ENCODE data around the gene KCNIP1. TPM values are rescaled to one million over a fixed set of nuclear protein-coding genes. Genes with fewer than 3 reads are reported as not detected.

The KCNIP1 gene
- total RNA-seq, 1 donor from 2014 or later = 0.45 TPM

DNA sequence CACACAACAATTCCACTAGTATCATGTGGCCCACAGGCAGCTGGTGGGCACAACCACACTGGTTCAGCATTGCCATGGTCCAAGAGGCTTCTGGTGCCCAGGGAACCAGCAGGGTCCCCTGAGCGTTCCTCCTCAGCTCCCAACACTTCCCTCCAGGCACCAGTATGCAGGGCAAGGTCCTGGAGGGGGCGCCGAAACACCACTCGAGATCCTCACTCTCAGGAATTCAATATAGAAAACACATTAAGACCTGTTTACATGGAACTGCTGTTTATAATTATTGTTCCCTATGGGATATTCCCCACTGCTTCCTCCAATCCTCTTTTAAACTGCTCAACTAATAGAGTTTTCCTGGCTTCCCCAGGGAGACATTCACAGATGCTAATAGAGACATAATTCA lies 187.8 kb downstream of the KCNIP1 start:
- Histone ChIP-seq H3K9ac (ENCODE audit: low read length) (no peak overlapping the region), H3K9me3 (ENCODE audit: insufficient read depth, low read depth, low read length) (no peaks in the 10 kb centered on the region), H3K27ac (ENCODE audit: low read depth, low read length) (no peak overlapping the region), H3K4me1 (ENCODE audit: insufficient read depth, low read length) (no peaks in the 10 kb centered on the region), H3K36me3 (ENCODE audit: insufficient read depth, low read length) (no peaks in the 10 kb centered on the region), H3K79me2 (ENCODE audit: insufficient read depth, low read length) (no peaks in the 10 kb centered on the region), H3K4me2 (ENCODE audit: low read length) (no peak overlapping the region), H4K20me1 (ENCODE audit: insufficient read depth, low read length) (no peaks in the 10 kb centered on the region), H3K27me3 (ENCODE audit: insufficient read depth, low read length) (peaks cover 4% of the 10 kb centered on the region), H2AFZ (ENCODE audit: low read depth, low read length) (no peak overlapping the region), H3K4me3 (ENCODE audit: insufficient read depth, low read depth, low read length) (no peak overlapping the region)
- DNase-seq (ENCODE audit: low read depth) (no peak), FAIRE-seq (no peak)
- Mint-ChIP-seq H3K36me3 (ENCODE audit: low read depth, unreplicated experiment) (no peaks in the 10 kb centered on the region), H3K9me3 (ENCODE audit: unreplicated experiment) (no peaks in the 10 kb centered on the region), H3K27ac (ENCODE audit: unreplicated experiment) (no peak overlapping the region), H3K4me1 (ENCODE audit: low read depth, unreplicated experiment) (no peaks in the 10 kb centered on the region), H3K27me3 (ENCODE audit: low read depth, unreplicated experiment) (peaks cover 39% of the 10 kb centered on the region), H3K4me3 (ENCODE audit: unreplicated experiment) (no peak overlapping the region)
- TF ChIP-seq EZH2 (IDR thresholded peaks at IDR 0.05; ENCODE audit: insufficient read depth, low read length) (no peak), CTCF (IDR thresholded peaks at IDR 0.05; ENCODE audit: insufficient read depth, low read depth, low read length) (no peak)

- no peak overlapping the region for H3K27ac Mint-ChIP-seq (ENCODE audit: unreplicated experiment)
- peaks cover 4% of the 10 kb centered on the region for H3K27me3 ChIP-seq (ENCODE audit: insufficient read depth, low read length)
- no peaks in the 10 kb centered on the region for H3K9me3 ChIP-seq (ENCODE audit: insufficient read depth, low read depth, low read length)
- H3K9me3 Mint-ChIP-seq (ENCODE audit: unreplicated experiment) = no peaks in the 10 kb centered on the region
- no peak overlapping the region for H3K9ac ChIP-seq (ENCODE audit: low read length)
- no peaks in the 10 kb centered on the region for H3K36me3 Mint-ChIP-seq (ENCODE audit: low read depth, unreplicated experiment)
- no peaks in the 10 kb centered on the region for H3K79me2 ChIP-seq (ENCODE audit: insufficient read depth, low read length)
- no peaks in the 10 kb centered on the region for H3K36me3 ChIP-seq (ENCODE audit: insufficient read depth, low read length)
- FAIRE-seq (no peak), DNase-seq (ENCODE audit: low read depth) (no peak)
- no peaks in the 10 kb centered on the region for H3K4me1 Mint-ChIP-seq (ENCODE audit: low read depth, unreplicated experiment)
- peaks cover 49% of the 10 kb centered on the region for H3K27me3 Mint-ChIP-seq (ENCODE audit: low read depth, unreplicated experiment)
- no peak overlapping the region for H3K4me3 Mint-ChIP-seq (ENCODE audit: unreplicated experiment)
- H3K4me1 ChIP-seq (ENCODE audit: insufficient read depth, low read length) = no peaks in the 10 kb centered on the region
- TF ChIP-seq EZH2 (IDR thresholded peaks at IDR 0.05; ENCODE audit: insufficient read depth, low read length) (no peak), CTCF (IDR thresholded peaks at IDR 0.05; ENCODE audit: insufficient read depth, low read depth, low read length) (no peak)
- H4K20me1 ChIP-seq (ENCODE audit: insufficient read depth, low read length) = no peaks in the 10 kb centered on the region
- H3K4me2 ChIP-seq (ENCODE audit: low read length) = no peak overlapping the region
- H2AFZ ChIP-seq (ENCODE audit: low read depth, low read length) = no peak overlapping the region
- no peak overlapping the region for H3K4me3 ChIP-seq (ENCODE audit: insufficient read depth, low read depth, low read length)
- H3K27ac ChIP-seq (ENCODE audit: low read depth, low read length) = no peak overlapping the region
These were observed 189.9 kb downstream of the KCNIP1 start for GRCh38 chr5:170693701-170694100.

- Histone ChIP-seq H3K79me2 (ENCODE audit: insufficient read depth, low read length) (no peaks in the 10 kb centered on the region), H3K9me3 (ENCODE audit: insufficient read depth, low read depth, low read length) (no peaks in the 10 kb centered on the region), H3K4me3 (ENCODE audit: insufficient read depth, low read depth, low read length) (no peak overlapping the region), H2AFZ (ENCODE audit: low read depth, low read length) (no peak overlapping the region), H4K20me1 (ENCODE audit: insufficient read depth, low read length) (no peaks in the 10 kb centered on the region), H3K4me1 (ENCODE audit: insufficient read depth, low read length) (no peaks in the 10 kb centered on the region), H3K4me2 (ENCODE audit: low read length) (no peak overlapping the region), H3K36me3 (ENCODE audit: insufficient read depth, low read length) (no peaks in the 10 kb centered on the region), H3K27me3 (ENCODE audit: insufficient read depth, low read length) (peaks cover 4% of the 10 kb centered on the region), H3K9ac (ENCODE audit: low read length) (no peak overlapping the region), H3K27ac (ENCODE audit: low read depth, low read length) (no peak overlapping the region)
- H3K27me3 Mint-ChIP-seq (ENCODE audit: low read depth, unreplicated experiment) = peaks cover 37% of the 10 kb centered on the region
- H3K27ac Mint-ChIP-seq (ENCODE audit: unreplicated experiment) = no peak overlapping the region
- H3K4me1 Mint-ChIP-seq (ENCODE audit: low read depth, unreplicated experiment) = no peaks in the 10 kb centered on the region
- no peaks in the 10 kb centered on the region for H3K36me3 Mint-ChIP-seq (ENCODE audit: low read depth, unreplicated experiment)
- H3K9me3 Mint-ChIP-seq (ENCODE audit: unreplicated experiment) = no peaks in the 10 kb centered on the region
- FAIRE-seq = no peak
- H3K4me3 Mint-ChIP-seq (ENCODE audit: unreplicated experiment) = no peak overlapping the region
- no peak for DNase-seq (ENCODE audit: low read depth)
- no peak for TF ChIP-seq EZH2 (IDR thresholded peaks at IDR 0.05; ENCODE audit: insufficient read depth, low read length)
- TF ChIP-seq CTCF (IDR thresholded peaks at IDR 0.05; ENCODE audit: insufficient read depth, low read depth, low read length) = no peak
These were observed 191.1 kb downstream of the KCNIP1 start for GRCh38 chr5:170694911-170695310.
